ENCODE measurements around the gene LPCAT4.

The LPCAT4 gene

DNA sequence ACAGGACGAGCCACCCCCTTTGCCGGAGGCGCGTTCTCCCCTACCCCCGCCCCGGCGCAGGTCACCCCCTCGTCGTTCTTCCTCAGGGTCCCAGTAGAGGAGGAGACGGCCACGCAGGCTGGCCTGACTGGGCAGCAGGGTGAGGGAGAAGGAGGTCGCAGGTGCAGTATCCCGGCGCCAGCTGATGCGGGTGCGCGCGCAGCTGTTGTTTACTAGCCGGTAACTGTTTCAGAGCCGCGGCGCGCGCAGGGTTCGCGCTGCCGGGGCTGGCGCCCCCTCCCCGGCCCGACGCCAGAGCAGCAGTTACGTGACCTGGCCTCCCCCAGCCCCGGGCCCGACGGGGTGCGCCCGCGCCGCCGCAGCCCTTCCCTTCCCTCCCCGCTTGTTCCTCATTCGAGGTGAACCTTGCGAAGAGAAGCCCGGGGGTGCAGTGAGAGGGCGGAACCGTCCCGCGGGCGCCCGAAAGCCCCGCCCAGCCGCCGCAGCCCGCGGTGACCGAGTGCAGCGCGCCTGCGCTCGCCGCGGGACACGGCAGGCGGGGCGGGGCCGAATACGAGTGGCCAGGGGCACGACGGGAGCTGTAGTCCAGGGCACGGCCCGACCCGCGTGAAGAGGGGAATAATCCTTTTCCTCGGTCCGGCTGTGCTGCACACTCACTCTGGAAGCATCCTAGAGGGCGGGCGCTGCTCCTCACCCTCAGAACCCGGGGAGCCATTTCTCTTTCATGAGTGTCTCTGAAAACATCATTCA, 29.3 kb downstream of the LPCAT4 start, which contains the start of gene SLC12A6:
Gene SLC12A6, minus strand, starts transcription at position 225 of the 750 bp plus-strand sequence. CDS start 1,101 bp downstream, outside the sequence.
- peak; percentile 71 to 85 (median 79) for DNase-seq (ENCODE audit: low read depth in 3 of 3, low spot score in 1 of 3)

DNA sequence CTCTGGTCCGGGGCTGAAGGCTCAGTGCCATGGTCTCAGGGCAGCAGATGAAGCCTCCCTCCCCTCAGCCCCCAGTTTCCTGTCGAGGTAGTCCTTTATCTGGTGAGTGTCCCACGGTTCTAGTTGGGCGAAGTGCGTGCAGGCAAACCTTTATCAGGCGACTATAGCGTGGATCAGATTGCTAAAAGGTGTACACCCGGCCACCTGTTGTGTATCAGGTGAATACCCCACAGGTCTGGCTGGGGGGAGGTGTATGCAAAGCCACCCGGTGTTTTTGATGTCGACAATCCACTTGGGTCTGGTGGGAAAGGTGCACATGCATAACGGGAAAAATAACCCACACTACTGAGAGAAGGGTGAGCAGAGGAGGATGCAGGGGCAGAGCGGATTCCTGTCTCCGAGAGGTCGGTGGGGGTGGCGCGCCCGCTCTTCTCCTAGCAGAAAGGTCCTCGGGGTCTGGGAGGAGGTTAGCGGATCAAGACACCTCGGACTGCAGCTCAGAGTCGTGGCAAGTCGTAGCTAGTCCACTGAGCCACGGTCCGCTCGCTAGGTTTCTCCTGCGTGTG, 29.9 kb downstream of the LPCAT4 start:
- no peak for DNase-seq (ENCODE audit: low read depth in 3 of 3, low spot score in 1 of 3)

DNA sequence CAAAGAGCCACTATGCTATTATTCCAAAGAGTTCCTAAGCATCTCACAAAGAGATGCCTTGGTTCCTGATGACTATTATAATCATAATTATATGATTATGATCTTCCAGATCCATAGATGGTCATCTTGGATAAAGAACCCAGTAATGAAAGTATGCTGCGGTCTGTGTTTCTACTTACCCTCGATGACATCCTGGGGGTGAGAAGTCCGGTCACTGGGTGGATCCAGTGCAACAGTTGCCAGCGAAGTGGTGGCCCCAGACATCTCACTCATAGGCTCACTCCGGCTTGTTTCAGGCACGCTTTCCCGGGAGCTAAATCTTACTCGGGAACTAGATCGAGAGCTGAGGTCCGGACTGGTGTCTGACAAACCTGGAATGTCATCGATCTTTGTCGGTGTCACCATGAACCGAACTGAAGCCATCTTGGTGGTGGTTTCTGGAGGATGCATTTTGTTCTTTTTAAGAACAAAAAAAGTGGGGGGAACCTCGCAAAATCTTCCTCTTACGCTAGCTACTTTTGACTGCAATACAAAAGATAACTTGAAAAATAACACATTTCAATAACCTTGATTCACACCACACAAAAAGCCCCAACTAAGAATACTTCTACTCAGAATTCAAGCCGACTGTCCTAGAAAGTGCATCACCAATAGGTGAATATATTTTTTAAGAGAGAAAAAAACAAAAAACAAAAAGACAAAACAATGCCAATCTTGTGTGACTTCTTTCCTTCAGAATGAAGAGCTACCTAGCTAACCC, 30.6 kb downstream of the LPCAT4 start:
- no peak for DNase-seq (ENCODE audit: low read depth in 3 of 3, low spot score in 1 of 3)

DNA sequence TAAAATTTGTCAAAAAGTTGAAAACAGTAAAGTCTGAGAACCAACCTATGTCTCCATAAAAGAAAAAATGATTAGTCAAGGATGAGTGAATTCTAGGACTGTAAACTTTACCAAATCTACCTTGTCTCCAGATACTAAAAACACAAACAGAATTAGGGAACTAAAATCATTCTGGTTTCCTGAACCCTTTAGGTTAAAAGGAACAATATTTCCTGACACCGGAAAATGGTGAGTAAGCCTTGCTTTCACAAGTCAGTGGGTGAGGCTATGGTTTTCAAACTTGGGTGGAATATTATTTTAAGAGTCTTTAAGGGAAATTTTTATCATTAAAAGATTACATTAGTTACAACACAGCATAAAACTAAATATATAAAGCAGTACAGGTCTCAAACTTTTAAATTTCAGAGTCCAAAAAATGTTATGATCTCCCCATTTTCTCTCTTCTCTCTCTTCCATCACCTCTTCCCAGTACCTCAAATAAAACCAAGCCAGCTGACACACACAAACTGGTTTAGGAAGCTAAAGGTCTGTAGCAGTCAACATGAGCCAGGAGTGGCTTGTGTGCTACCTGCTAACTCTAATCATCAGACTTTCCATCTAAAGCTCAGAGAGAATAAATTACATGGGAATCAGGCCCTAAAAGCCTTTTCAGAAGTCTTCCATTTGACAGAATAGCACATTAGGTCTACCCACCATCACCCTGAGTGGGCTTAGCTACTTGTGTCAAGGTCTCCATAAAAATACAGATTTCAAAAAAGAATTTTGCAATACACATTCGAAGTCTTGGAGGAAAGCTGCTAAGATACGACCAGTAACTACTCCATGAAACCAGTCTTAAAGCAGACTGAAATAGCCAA, 31.6 kb downstream of the LPCAT4 start:
- DNase-seq (ENCODE audit: low read depth in 3 of 3, low spot score in 1 of 3): no peak

DNA sequence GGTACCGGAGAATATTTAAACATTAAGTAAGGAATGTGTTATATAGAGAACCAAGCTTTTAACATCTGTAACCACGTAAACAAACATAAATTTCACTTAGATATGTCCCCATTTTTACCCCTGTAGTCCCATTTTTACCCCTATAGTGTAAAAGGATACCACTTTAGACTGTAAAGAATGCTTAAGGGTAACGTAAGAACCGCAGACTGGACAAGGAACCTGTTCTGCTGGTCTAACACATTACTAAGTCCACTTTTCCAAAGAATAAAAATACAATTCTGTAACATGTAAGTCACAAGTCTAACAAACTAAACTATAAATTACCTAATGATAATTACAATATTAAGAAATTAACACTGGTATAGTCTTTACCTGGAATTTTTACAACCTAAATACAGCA, 32.3 kb downstream of the LPCAT4 start:
- DNase-seq (ENCODE audit: low read depth in 3 of 3, low spot score in 1 of 3): no peak

DNA sequence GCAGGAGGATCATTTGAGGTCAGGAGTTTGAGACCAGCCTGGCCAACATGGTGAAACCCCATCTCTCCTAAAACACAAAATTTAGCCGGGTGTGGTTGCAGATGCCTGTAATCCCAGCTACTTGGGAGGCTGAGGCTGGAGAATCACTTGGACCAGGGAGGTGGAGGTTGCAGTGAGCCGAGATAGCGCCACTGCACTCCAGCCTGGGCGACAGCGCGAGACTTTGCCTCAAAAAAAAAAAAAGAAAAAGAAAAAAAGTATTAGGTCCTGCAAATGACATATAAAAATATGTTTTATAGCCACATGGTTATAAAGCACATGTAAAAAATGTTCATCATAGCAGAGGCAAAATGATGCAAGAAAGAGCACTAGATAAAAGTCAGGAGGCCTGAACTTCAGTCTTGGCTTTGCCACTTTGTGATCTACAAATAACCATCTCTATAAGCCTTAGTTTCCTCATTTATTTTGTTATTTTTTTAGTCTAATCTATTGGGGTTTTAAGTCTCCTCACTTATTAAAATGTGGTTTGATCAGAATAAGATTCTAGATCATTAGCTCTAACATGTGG, 34.4 kb downstream of the LPCAT4 start:
- no peak for DNase-seq (ENCODE audit: low read depth in 3 of 3, low spot score in 1 of 3)

DNA sequence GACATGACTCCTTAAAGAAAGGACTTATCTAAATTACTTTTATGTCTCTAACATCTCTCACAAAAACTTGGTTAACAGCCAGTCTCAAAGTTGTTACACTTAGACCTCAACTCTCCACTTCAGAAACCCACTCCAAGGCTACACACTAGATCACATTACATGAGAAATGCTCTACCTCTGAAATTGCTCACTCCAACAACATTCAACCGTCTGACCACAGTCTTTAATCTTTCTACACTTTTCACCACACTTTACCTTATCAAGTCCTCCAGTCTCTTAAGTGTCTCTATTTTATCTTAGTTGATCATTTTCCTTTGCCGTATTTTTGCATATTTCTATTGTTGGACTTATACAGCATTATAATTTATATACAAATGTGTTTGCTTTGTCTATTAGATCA, 35.2 kb downstream of the LPCAT4 start:
- no peak for DNase-seq (ENCODE audit: low read depth in 3 of 3, low spot score in 1 of 3)

DNA sequence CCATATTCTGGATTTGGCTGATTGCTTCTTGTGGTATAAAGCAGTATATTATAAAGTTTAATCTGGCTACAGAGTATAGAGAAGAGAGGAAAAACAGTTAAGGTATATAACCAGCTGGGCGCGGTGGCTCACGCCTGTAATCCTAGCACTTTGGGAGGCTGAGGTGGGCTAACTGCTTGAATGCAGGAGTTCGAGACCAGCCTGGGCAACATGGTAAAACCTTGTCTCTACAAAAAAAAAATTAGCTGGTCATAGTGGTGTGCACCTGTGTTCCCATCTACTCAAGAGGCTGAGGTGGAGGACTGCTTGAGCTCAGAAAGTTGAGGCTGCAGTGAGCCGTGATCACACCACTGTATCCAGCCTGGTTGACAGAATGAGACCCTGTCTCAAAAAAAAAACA, 36.7 kb downstream of the LPCAT4 start:
- no peak for DNase-seq (ENCODE audit: low read depth in 3 of 3, low spot score in 1 of 3)

DNA sequence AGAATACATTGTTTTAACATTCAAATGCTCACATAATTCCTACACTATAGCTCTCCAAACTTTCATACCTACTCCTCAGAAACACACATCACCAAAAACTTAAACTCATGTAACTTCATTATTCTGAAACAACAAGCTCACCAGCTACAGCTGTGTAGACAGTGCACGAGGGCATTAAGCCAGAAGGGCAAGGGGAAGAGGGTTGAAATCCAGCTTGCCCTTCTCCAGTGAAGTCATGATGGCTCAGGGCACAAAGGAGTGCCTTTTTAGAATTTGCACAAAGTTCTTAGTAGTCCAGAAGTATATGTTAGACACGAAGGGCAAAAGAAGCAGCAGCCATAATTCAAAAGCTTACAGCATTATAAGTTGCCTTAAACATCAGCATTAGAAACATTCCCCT, 38.0 kb downstream of the LPCAT4 start:
- DNase-seq (ENCODE audit: low read depth in 3 of 3, low spot score in 1 of 3): no peak

DNA sequence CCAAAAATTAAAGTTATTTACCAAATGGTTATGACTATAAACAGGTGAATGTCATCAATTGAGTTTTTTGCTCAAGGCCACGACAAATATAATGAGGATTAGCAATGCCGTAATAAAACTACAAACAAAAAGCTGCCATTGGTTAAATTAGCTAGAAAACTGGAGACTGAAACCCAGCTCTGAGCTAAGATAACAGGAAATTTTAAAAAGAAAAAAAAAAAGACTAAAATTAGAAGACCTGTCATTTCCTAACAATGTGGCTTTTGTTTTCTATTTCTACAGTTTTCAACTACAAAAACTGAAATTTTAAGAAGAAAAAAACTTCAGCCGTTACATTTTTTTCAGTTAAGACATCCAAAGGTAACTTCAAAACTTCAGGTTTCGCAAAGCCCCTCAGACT, 39.1 kb downstream of the LPCAT4 start:
- no peak for DNase-seq (ENCODE audit: low read depth in 3 of 3, low spot score in 1 of 3)

DNA sequence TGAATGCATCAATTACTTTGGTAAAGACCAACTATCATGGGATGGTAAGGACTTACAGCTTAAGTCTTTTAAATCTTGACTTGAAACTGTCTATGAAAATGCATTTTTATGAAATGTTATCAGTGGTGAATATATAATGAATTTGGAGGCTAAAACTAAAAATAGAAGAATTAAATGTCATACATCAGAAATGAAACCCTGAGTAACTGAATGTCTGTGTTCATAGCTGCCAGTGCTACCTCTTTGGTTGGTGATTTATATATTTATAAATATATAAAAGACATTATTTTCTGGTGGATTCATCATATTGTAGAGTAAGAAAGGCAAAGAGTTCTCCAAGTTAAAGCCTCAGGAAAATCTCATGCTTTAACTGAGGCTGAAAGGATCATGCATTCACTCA, 41.6 kb downstream of the LPCAT4 start:
- no peak for DNase-seq (ENCODE audit: low read depth in 3 of 3, low spot score in 1 of 3)

DNA sequence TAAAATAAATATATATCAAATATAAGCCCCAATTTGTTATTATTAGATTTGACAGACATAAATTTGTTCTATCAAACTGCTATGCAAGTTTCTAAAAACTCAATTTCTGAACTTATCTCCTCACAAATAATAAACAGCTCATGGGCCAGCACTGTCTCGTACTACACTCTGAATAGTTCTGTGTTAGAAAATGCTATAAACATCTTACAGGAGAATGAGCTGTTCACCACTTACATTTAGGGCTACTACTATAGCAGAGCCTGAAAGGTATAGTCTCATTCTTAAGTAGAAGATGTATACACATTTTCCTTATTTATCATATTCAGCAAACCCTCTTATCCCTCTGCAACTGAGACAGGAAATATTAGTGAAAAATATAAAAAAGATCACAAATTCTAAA, 42.1 kb downstream of the LPCAT4 start:
- DNase-seq (ENCODE audit: low read depth in 3 of 3, low spot score in 1 of 3): no peak

DNA sequence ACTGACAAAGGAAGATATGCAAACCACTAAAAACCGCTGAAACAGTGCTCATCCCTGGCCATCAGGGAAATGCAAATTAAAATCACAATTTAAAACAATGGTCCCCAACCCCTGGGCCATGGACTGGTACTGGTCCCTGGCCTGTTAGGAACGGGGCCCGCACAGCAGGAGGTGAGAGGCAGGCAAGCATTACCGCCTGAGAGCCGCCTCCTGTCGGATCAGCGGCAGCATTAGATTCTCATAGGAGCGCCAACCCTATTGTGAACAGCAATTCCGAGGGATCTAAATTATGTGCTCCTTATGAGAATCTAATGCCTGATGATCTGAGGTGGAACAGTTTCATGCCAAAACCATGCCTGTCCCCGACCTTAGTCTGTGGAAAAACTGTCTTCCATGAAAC, 43.8 kb downstream of the LPCAT4 start:
- DNase-seq (ENCODE audit: low read depth in 3 of 3, low spot score in 1 of 3): no peak

DNA sequence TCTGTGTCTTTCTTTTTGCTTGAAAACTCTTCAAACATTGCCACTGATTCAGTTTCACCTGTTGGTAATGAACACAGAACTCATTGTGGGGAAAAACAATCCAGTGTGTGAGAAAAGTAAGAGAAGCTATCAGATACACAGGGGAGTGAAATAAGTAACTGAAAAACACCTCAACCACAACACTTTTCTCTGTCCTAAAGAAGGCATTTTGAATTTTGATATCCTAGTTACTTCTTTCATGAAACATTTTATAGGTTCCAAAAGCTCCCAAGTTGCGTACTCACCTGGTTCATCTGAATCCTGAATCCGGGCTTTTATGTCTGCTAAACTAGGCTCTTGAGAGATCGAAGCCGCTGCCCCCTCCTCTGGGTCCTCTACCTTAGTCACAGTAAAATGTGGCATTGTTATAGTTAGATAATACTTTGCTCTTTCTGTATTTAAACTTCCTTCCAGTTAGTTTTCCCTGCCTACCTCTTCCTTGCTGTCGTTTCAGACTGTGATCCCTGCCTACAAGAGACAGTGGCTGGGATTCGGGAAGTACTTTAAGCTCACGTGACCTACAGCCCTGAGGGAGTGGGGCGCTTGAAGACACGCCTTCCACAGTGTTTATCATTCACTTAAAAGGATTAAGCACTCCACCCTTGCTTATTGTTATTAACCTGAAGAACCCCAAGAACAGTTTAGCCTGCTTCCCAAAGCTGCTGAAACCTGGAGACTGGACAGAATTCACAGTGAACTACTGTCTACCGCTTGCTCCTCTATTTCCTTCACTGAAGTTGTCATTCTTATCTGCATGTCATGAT, 48.5 kb downstream of the LPCAT4 start:
- DNase-seq (ENCODE audit: low read depth in 3 of 3, low spot score in 1 of 3): no peak

DNA sequence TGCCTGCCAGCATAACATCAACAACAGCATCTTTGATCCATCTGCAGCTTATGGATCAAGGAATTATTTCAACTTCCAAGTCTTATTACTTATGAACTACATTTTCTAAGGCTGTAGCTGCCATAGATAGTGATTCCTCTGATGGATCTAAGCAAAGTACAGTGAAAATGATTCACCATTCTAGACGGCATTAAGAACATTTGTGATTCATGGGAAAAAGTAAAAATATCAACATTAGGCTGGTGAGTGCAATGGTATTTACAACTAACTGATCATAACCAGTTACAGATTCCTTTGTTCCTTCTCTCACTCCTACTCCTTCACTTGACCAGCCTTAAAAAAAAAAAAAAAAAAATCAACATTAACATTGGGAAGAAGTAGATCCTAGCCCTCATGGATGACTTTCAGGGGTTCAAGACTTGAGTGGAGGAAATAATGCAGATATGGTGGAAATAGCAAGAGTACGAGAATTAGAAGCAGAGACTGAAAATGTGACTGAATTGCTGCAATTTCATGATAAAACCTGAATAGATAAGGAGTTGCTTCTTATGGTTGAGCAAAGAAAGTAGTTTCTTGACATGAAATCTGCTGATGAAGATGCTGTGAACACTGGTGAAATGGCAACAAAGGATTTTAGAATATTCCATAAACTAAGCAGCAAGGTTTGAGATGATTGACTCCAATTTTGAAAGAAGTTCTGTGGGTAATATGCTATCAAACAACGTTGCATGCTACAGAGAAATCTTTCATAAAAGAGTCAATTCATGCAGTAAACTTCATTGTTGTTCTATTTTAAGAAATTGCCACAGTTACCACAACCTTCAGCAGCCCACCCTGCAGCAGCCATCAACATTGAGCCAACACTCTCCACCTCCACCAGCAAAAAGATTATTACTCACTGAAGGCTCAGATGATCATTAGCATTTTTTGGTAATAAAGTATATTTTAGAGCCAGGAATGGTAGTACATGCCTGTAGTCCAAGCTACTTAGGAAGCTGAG, 52.2 kb downstream of the LPCAT4 start:
- no peak for DNase-seq (ENCODE audit: low read depth in 3 of 3, low spot score in 1 of 3)

DNA sequence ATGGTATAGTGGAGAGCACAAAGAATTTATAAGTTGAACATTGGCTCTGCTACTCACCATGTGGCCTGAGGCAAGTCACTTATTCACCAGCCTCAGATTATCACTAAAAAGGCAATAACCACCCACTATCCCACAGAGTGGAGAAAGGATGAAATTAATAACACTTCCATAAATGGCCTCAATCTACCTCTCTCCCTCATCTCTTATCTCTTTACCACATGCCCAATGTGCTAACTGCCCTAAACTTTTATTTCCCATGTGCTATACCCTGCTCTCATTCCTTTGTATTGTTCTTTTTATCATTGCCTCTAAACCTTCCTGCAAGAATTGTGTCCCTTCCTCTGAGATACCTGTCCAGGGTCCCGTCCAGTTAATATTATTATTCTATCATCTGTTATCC, 55.4 kb downstream of the LPCAT4 start:
- no peak for DNase-seq (ENCODE audit: low read depth in 3 of 3, low spot score in 1 of 3)

Measured in stimulated activated CD4-positive, alpha-beta T cell treated with anti-CD3 and anti-CD28 coated beads, TNF-alpha, amount 100 ng/mL, for 1 hour (primary cell).